Duodenal mucosa (tissue), 2 donors: Measurements from ENCODE around the gene SHMT2.
A peak's percentile ranks its signal among the peaks of the same experiment; 100 is the strongest.

Experiments used
- H3K27ac ChIP-seq: one replicate; pipeline ENCODE4 v1.7.0; 2013; ENCODE audit warnings: low read depth, low read length
- H3K27me3 ChIP-seq, 2 donors: one replicate each; pipeline ENCODE4 v1.7.0; 2013; ENCODE audit warnings: low read length in 2 of 2, control low read depth in 1 of 2; ENCODE audit not compliant: insufficient read depth in 2 of 2, control insufficient read depth in 1 of 2
- H3K36me3 ChIP-seq, 2 donors: one replicate each; pipeline ENCODE4 v1.7.0; 2013; ENCODE audit warnings: low read length in 2 of 2, control low read depth in 1 of 2; ENCODE audit not compliant: insufficient read depth in 2 of 2, control insufficient read depth in 1 of 2
- H3K4me1 ChIP-seq, 2 donors: one replicate each; pipeline ENCODE4 v1.7.0; 2013; ENCODE audit warnings: low read length in 2 of 2, control low read depth in 1 of 2; ENCODE audit not compliant: insufficient read depth in 2 of 2, control insufficient read depth in 1 of 2
- H3K4me3 ChIP-seq, 2 donors: one replicate each; pipeline ENCODE4 v1.7.0; 2013; ENCODE audit warnings: low read length in 2 of 2, low read depth in 1 of 2
- H3K9ac ChIP-seq, 2 donors: one replicate each; pipeline ENCODE4 v1.7.0; 2013; ENCODE audit warnings: low read length in 2 of 2, low read depth in 1 of 2
- H3K9me3 ChIP-seq, 2 donors: one replicate each; pipeline ENCODE4 v1.7.0; 2013; ENCODE audit warnings: low read length in 2 of 2, control low read depth in 1 of 2; ENCODE audit not compliant: control insufficient read depth in 1 of 2

SHMT2 gene

DNA sequence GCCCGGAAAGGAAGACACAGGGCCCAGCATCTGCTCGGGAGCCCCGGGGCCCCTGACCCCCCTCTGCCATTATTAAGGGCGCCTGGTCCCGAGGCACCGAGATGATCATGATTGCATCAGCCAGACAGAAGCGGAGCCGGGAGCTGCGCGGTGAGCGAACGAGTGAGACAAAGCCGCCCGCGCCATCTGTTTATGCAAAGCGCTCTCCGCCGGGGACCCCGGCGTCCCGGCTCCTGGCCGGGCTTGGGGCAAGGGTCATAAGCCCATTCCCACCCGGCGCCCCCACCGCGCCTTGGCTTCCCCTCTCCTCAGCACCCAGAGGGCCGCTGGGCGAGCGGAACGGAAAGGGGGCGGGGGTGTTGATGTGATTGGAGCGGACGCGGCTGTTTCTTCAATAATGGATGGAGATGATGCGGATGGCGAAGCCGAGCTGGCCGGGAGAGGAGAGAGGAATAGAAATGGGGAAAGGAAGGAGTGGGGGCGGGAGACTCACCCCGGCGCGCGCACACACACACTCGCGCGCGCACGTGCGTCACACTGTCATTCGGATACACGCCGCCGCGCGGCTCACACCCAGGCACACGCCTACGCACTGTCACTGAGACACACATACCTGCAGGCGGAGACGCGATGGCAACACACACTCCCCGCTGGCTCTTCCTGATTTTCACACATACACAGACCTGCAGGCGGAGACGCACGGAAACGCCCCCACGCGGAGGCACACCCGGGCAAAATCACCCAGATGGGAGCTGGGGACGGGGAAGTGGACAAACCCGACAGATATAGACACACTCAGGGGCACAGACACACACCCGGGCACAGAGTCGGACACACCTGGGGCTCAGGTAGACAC is 10.8 kb downstream of the SHMT2 start:
- Histone ChIP-seq H3K4me3 (peak overlapping the region; percentile 54 to 71), H3K27ac (no peak overlapping the region), H3K36me3 (no peaks in the 10 kb centered on the region), H3K9ac (no peak overlapping the region), H3K9me3 (no peaks in the 10 kb centered on the region), H3K27me3 (peaks cover 66 to 73% of the 10 kb centered on the region in 2 donors), H3K4me1 (peaks cover 35 to 60% of the 10 kb centered on the region in 2 donors)

DNA sequence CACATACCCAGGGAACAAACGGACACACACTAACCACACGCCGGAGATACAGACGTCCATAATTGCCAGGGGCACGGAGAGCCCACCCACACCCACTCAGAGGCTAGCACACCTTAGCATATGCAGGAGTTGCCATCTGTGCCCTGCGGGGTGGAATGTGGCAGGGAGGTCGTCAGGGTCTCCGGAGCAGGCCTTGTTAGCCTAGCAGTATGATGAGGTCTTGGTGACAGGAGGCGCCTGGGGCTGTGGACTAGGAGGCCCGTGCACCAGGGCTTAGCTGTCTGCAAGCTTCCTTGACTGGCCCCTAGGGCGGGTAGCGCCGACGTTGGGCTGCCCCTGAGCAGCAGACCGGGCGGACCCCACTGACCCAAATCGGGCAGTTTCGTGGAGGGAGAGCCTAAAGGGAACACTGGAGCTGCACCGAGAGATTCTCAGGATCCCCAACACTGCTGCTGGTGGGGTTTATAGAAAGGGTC is 11.5 kb downstream of the SHMT2 start:
- Histone ChIP-seq H3K27ac (no peak overlapping the region), H3K36me3 (no peaks in the 10 kb centered on the region), H3K9ac (no peak overlapping the region), H3K4me3 (peak overlapping the region; percentile 54 to 71), H3K4me1 (peaks cover 35 to 60% of the 10 kb centered on the region in 2 donors), H3K27me3 (peaks cover 63 to 66% of the 10 kb centered on the region in 2 donors), H3K9me3 (no peaks in the 10 kb centered on the region)

DNA sequence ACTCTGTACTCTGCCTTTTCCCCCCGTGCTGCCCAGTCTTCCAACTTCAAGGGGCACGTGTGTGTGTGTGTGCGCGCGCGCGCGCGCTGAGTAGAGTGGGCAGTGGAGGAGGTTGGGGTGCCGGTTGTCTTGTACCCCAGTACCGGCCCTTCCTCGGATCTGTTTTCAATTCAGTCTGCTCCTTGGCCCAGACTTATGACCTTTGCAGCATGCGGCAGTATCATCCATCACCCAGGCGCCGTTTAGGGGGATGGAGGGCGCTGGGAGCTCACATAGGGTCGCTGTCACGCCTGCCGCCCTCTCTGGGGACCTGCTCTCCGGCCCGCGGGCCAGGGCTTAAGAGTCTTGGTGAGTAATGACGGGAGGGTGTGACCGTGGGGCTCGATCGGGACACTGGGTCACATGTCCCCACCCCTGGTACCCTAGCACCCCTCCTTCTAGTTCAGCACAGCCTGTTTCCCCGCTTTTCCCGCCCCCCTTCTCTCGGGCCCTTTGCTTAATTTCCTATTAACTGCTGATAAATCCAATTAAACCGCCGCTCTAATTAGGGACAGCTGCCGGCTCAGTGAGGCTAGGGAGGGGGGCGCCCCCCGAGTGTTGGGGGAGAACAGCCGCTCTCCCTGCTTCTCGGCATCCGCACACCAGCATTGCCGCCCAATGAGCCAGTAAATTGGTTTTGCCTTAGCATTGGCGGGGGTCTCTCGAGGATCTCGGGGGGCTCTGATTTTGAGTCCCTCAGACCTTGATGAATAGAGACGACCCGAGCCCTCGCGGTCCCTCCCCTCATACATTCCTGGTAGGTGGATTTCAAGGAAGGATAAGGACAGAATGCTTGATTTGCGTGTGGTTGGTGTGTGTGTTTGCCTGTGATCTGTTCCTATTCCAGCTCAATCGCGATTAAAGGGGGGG is 12.1 kb downstream of the SHMT2 start:
- no peaks in the 10 kb centered on the region for H3K9me3 ChIP-seq
- no peak overlapping the region for H3K27ac ChIP-seq
- H3K4me3 ChIP-seq = no peak overlapping the region
- H3K27me3 ChIP-seq = peaks cover 57 to 59% of the 10 kb centered on the region in 2 donors
- no peaks in the 10 kb centered on the region for H3K36me3 ChIP-seq
- peak overlapping the region in 1 of 2 donors; percentile 18 for H3K9ac ChIP-seq
- H3K4me1 ChIP-seq = peaks cover 35 to 60% of the 10 kb centered on the region in 2 donors

DNA sequence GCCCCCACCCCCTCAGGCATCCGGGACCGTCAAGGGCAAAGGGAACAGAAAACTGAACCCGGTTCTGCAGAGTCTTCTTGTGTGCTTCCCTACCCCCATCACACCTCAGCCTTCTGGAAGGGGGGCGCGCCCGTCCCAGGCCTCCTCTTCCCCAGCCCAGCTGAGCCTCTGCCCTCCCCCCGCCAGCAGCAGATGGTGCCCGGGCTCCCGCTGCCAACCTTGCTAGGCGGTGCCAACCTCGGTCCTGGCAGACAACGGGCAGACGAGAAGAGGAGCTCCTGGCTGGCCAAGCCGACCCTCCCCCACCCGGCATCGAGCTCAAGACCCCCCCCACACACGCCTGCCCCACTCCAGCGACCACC is 12.8 kb downstream of the SHMT2 start:
- H3K27me3 ChIP-seq = peaks cover 52 to 53% of the 10 kb centered on the region in 2 donors
- H3K4me3 ChIP-seq = peak overlapping the region; percentile 54 to 55
- peaks cover 35 to 60% of the 10 kb centered on the region in 2 donors for H3K4me1 ChIP-seq
- no peaks in the 10 kb centered on the region for H3K9me3 ChIP-seq
- no peaks in the 10 kb centered on the region for H3K36me3 ChIP-seq
- H3K27ac ChIP-seq = no peak overlapping the region
- no peak overlapping the region for H3K9ac ChIP-seq

DNA sequence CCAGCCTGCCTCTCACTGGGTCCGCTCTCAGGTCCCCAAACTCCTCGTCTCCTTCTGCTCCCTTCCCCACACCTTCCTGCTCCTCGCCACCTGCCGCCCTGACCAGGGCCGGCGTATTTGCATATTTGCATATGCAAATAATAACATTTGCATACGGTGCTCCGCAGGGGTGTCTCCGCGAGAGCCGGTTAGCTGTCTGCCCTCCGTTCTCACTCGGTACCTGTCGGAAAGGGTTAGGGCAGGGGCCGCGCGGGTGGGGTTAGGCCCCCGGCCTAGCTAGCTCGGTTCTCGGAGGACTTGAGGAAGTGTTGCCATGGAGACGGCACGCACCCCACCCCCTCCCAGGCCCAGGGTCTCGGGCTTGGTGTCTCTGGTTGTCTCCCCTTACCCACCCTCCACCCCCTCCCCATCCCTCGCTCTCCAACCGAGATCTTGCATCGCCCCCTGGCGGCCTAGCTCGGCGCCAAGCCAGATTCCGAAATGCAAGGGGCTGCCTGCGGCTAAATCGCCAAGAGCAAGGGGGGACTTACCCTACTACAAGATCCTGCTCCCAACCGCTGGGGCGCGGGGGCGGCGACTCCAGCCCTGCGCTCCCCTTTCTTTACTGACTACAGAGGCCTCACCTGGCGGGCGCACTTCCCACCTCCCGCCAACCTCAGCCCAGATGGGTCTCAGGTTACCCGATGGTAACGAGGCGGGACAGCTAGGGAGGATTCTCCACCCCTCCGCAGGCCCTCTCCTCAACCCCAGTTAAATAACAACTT is 13.4 kb downstream of the SHMT2 start:
- Histone ChIP-seq H3K27me3 (peaks cover 46 to 47% of the 10 kb centered on the region in 2 donors), H3K9ac (peak overlapping the region in 1 of 2 donors; percentile 38), H3K4me1 (peaks cover 32 to 56% of the 10 kb centered on the region in 2 donors)

DNA sequence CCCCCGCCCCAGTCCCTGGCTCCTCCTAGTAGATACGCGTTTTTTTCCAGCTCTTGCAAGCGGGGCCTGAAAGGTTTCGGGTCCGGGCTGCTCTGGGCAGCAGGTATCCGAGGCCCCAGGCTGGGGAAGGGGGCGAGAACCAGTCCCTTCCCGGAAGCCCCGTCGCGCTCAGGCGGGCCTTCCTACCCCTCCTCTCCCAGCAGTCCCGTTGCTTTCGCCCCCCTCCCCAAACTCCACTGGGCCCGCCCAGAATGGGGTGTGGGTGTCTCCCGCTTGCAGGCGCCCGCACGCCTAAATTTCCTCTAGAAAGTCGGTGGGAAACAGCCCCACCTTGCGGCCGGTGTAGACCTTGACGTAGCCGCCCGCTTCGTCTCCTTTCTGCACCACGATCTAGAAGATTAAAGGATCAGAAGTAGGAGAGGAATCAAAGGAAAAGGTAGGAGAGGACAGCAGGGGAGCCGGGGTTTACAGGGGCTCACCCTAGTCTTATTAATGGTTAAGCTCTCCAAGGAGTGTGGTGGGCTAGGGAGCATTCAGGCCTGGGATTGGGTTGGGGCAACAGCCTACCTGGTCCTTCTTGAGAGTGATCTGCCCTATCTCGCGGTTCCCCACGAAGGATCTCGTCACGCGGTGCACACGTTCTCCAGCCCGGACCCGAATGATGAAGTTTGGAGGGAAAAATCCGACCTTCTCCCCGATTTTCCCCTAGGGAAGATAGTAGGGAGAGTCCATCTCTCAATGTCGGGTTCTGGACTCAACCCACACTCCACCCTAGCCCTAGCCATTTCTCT is 14.2 kb downstream of the SHMT2 start:
- H3K4me3 ChIP-seq = peak overlapping the region; percentile 54 to 55
- H3K9me3 ChIP-seq = no peaks in the 10 kb centered on the region
- no peak overlapping the region for H3K27ac ChIP-seq
- no peak overlapping the region for H3K9ac ChIP-seq
- peaks cover 24 to 49% of the 10 kb centered on the region in 2 donors for H3K4me1 ChIP-seq
- H3K27me3 ChIP-seq = peaks cover 39% of the 10 kb centered on the region in 2 donors
- no peaks in the 10 kb centered on the region for H3K36me3 ChIP-seq

More for the DNA sequence above, 13.4 kb downstream of the SHMT2 start:
- H3K9me3 ChIP-seq = no peaks in the 10 kb centered on the region
- no peaks in the 10 kb centered on the region for H3K36me3 ChIP-seq
- H3K27ac ChIP-seq = no peak overlapping the region
- peak overlapping the region; percentile 54 to 55 for H3K4me3 ChIP-seq

DNA sequence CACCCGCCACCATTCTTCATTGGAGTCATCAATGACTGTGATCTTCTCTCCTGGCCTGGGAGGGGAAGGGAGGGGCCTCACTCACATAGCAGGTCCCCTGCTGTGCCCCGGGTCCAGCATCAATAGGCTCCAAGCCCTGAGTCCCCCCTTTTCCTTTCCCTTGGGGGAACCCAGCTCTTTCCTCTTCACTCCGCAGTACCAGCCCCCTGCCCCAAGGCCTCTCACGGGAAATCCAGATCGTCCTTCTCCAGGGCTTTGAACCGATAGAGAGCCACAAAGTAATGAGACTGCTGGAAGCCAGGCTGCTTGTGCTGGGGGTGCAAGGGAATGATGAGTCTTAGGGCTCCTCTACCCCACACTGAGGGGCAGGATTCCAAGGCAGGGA is 14.8 kb downstream of the SHMT2 start:
- Histone ChIP-seq H3K9me3 (no peaks in the 10 kb centered on the region), H3K4me1 (peaks cover 22 to 44% of the 10 kb centered on the region in 2 donors), H3K36me3 (no peaks in the 10 kb centered on the region), H3K9ac (no peak overlapping the region), H3K27me3 (peaks cover 35% of the 10 kb centered on the region in 2 donors), H3K4me3 (no peak overlapping the region), H3K27ac (no peak overlapping the region)

DNA sequence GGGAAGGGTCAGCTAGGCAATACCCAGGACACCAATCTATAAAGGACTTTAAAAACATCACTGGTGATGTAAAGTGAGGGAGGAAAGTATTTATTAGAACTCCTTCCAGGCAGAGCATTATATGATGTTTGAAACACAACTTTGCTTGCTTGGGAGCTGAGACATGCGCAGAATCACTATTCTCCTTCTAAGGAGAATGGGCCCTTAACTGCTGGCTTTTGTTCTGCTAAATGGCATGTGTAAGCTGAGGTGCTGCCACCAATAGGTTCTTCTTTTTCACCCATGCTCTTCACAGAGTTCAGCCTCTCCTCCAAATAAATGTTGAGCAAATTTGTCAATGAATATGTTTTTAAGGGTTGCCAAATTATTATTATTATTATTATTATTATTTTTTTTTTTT is 17.5 kb downstream of the SHMT2 start:
- Histone ChIP-seq H3K36me3 (no peaks in the 10 kb centered on the region), H3K27me3 (peaks cover 8% of the 10 kb centered on the region in 2 donors), H3K4me1 (peaks cover 14 to 16% of the 10 kb centered on the region in 2 donors), H3K27ac (no peak overlapping the region), H3K4me3 (no peak overlapping the region), H3K9me3 (no peaks in the 10 kb centered on the region), H3K9ac (no peak overlapping the region)
